Measurements from ENCODE around the gene IL36B.

IL36B gene

GRCh38 chr2:113075600-113075999 lies 22.9 kb upstream of the IL36B start:
- no peak for DNase-seq

- no peak for DNase-seq
Measured at GRCh38 chr2:113075030-113075429, 22.4 kb upstream of the IL36B start.

GRCh38 chr2:113073325-113073834 lies 20.7 kb upstream of the IL36B start:
- no peak for DNase-seq

GRCh38 chr2:113072584-113072983 lies 19.9 kb upstream of the IL36B start:
- no peak for DNase-seq

- DNase-seq = no peak
Measured at GRCh38 chr2:113070606-113070975, 17.9 kb upstream of the IL36B start.

GRCh38 chr2:113069676-113070605 lies 17.3 kb upstream of the IL36B start:
- DNase-seq = no peak

GRCh38 chr2:113068706-113069485 lies 16.2 kb upstream of the IL36B start:
- DNase-seq = no peak

GRCh38 chr2:113068249-113068648 lies 15.6 kb upstream of the IL36B start:
- DNase-seq = no peak

GRCh38 chr2:113067681-113068080 lies 15.0 kb upstream of the IL36B start, which contains the start of gene IL1F10:
TSS of gene IL1F10 (plus strand) at chr2:113067970. CDS start at chr2:113072739, 4,769 bp downstream.
- no peak for DNase-seq

GRCh38 chr2:113064898-113065297 lies 12.2 kb upstream of the IL36B start:
- DNase-seq = no peak

GRCh38 chr2:113064281-113064680 lies 11.6 kb upstream of the IL36B start:
- DNase-seq = no peak

GRCh38 chr2:113061896-113062770 lies 9.5 kb upstream of the IL36B start:
- DNase-seq = no peak

- DNase-seq = no peak
Measured at GRCh38 chr2:113061241-113061640, 8.6 kb upstream of the IL36B start.

GRCh38 chr2:113060796-113061195 lies 8.1 kb upstream of the IL36B start:
- DNase-seq = no peak

GRCh38 chr2:113060396-113060795 lies 7.7 kb upstream of the IL36B start:
- DNase-seq = no peak

GRCh38 chr2:113058998-113059960 lies 6.6 kb upstream of the IL36B start, which contains the start of gene IL36RN:
TSS of gene IL36RN (plus strand) at chr2:113059198. CDS start at chr2:113059439, 241 bp downstream.
- DNase-seq = no peak

GRCh38 chr2:113058411-113058994 lies 5.8 kb upstream of the IL36B start:
- DNase-seq = no peak

GRCh38 chr2:113057117-113057516 lies 4.5 kb upstream of the IL36B start:
- no peak for DNase-seq

GRCh38 chr2:113056521-113056920 lies 3.9 kb upstream of the IL36B start:
- DNase-seq = no peak

GRCh38 chr2:113054066-113054465 lies 1.4 kb upstream of the IL36B start:
- DNase-seq = no peak

GRCh38 chr2:113053666-113054065 lies 999 bp upstream of the IL36B start:
- no peak for DNase-seq

Data from 8988T (cell line).